T-cell (primary cell): ENCODE results near the gene UNC13A. TPM values are rescaled to one million over a fixed set of nuclear protein-coding genes. Genes with fewer than 3 reads are reported as not detected.

Source experiments
- ATAC-seq, 4 experiments: fragments of 200-7000 bp in 3 of 4; fragments of 150-1000 bp in 1 of 4; cut with Tn5 transposase; replicated peaks in 1 of 4; 1 replicate in 3 of 4; 2 replicates in 1 of 4; pipeline ENCODE4 v1.10.0; 2021; ENCODE audit warnings: moderate library complexity in 3 of 4, mild to moderate bottlenecking in 2 of 4, moderate number of reproducible peaks in 1 of 4
- CTCF ChIA-PET, 2 donors: fragments of 300-600 bp; sonication (Branson Sonifier 250); formaldehyde crosslinking; loops; one replicate each; lab custom pipeline; 2022; ENCODE audit warnings: antibody characterized with exemption in 2 of 2; lab: Charles Lee
- POLR2A ChIA-PET, 2 donors: fragments of 300-600 bp; sonication (Branson Sonifier 250); formaldehyde crosslinking; loops; one replicate each; lab custom pipeline; 2022; ENCODE audit warnings: antibody characterized with exemption in 2 of 2; lab: Charles Lee
- DNase-seq, 35 experiments: peaks; one replicate each; pipeline versions ENCODE4 v3.0.0 to v3.0.0-alpha.2; 2013 to 2023
- H3K27ac ChIP-seq: one replicate; pipeline ENCODE4 v1.5.1; 2013; ENCODE audit warnings: low read length
- H3K27me3 ChIP-seq, 2 experiments: replicated peaks in 1 of 2; 1 replicate in 1 of 2; 2 replicates in 1 of 2; pipeline versions ENCODE4 v1.6.1 to v1.7.0; 2013; ENCODE audit warnings: low read length in 1 of 2, mixed read lengths in 1 of 2; ENCODE audit not compliant: control insufficient read depth in 2 of 2, insufficient read depth in 2 of 2; ENCODE audit errors: extremely low read depth in 1 of 2
- H3K36me3 ChIP-seq, 2 donors: 1 replicate in 1 of 2; 2 replicates in 1 of 2; pipeline versions ENCODE4 v1.6.1 to v1.7.0; 2013; ENCODE audit warnings: low read length in 1 of 2; ENCODE audit not compliant: control insufficient read depth in 2 of 2, insufficient read depth in 1 of 2; ENCODE audit errors: extremely low read depth in 1 of 2
- H3K4me1 ChIP-seq, 2 experiments: 1 replicate in 1 of 2; 2 replicates in 1 of 2; pipeline versions ENCODE4 v1.6.1 to v1.7.0; 2013; ENCODE audit warnings: low read length in 2 of 2, mixed read lengths in 1 of 2; ENCODE audit not compliant: insufficient read depth in 2 of 2, control insufficient read depth in 1 of 2; ENCODE audit errors: extremely low read depth in 1 of 2
- H3K4me3 ChIP-seq, 2 donors: 1 replicate in 1 of 2; 2 replicates in 1 of 2; pipeline versions ENCODE4 v1.5.1 to v1.7.0; 2013; ENCODE audit warnings: mild to moderate bottlenecking in 2 of 2, low read length in 1 of 2, moderate library complexity in 1 of 2; ENCODE audit not compliant: control insufficient read depth in 1 of 2; ENCODE audit errors: extremely low read depth in 1 of 2
- H3K9me3 ChIP-seq: 2 replicates; pipeline ENCODE4 v1.7.0; 2013
- H3K27ac Mint-ChIP-seq, 2 donors: one replicate each; pipeline ENCODE4 v1.8.0; 2020 to 2021; ENCODE audit warnings: mild to moderate bottlenecking in 2 of 2, mixed read lengths in 2 of 2
- H3K27me3 Mint-ChIP-seq, 2 donors: one replicate each; pipeline ENCODE4 v1.8.0; 2021 to 2022; ENCODE audit warnings: mixed read lengths in 2 of 2
- H3K36me3 Mint-ChIP-seq: one replicate; pipeline ENCODE4 v1.8.0; 2021; ENCODE audit warnings: mixed read lengths
- H3K4me1 Mint-ChIP-seq, 3 donors: one replicate each; pipeline ENCODE4 v1.8.0; 2020 to 2022; ENCODE audit warnings: mixed read lengths in 3 of 3, mild to moderate bottlenecking in 1 of 3
- H3K4me3 Mint-ChIP-seq, 3 donors: one replicate each; pipeline ENCODE4 v1.8.0; 2020 to 2022; ENCODE audit warnings: mild to moderate bottlenecking in 3 of 3, mixed read lengths in 3 of 3, moderate library complexity in 3 of 3
- H3K9me3 Mint-ChIP-seq, 3 donors: one replicate each; pipeline ENCODE4 v1.8.0; 2020 to 2022; ENCODE audit warnings: mixed read lengths in 3 of 3
- WGBS: methylation state at CpG from one replicate; pipeline ENCODE4 v1.1.5; 2013; ENCODE audit warnings: missing lambda C conversion rate; ENCODE audit not compliant: insufficient coverage; 5-methylcytosine and 5-hydroxymethylcytosine counted together
- total RNA-seq, 35 experiments: library from RNA in 6 of 35; stranded (reverse) in 6 of 35; fragments of 120-200 nt in 1 of 35; gene quantifications; one replicate each; pipeline versions ENCODE4 v1.2.1 to v1.2.4 and lab custom pipeline; 2013 to 2026

UNC13A gene
- total RNA-seq, 5 donors from 2014 or later (not counting 1 experiment from before 2014, with no cell fraction given): 0.07 to 0.18 (median 0.13) TPM; not detected in 1

DNA sequence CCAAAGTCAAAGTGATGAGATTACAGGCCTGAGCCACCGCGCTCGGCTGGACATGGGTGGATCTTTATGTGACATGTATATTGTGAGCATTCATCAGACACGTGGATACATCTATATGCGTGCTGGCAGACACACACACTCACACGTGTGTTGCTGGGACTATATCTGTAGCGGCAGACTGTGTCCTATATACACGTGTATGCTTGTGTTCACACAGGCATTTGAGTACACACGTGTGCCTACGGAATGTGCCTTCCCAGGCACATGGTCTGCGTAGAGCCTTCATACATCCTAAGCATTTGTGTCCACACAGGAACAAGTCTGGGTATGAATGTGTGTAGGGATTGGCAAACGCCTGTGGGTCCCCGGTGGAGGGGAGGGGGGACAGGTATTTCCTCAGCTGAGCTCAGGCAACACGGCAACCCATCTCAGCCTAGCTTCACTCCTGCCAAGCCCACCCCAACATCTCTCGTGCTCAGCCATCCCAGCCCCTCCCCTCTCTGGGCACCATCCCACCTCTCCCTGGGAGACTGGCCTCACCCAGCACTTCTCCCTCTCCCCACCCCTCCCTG lies 2.6 kb downstream of the UNC13A start:
- Histone ChIP-seq H3K27me3 (peaks cover 15 to 92% of the 10 kb centered on the region in 2 experiments), H3K4me3 (no peak overlapping the region), H3K9me3 (peaks cover 2% of the 10 kb centered on the region), H3K4me1 (peaks cover 0 to 28% of the 10 kb centered on the region in 2 experiments), H3K27ac (no peak overlapping the region), H3K36me3 (no peaks in the 10 kb centered on the region)
- Mint-ChIP-seq H3K9me3 (no peaks in the 10 kb centered on the region), H3K4me1 (peaks cover 13 to 24% (median 14%) of the 10 kb centered on the region in 3 donors), H3K27ac (no peak overlapping the region), H3K4me3 (peak overlapping the region in 1 of 3 donors; percentile 35), H3K36me3 (no peaks in the 10 kb centered on the region), H3K27me3 (peaks cover 68 to 85% of the 10 kb centered on the region in 2 donors)
- ChIA-PET POLR2A (no interaction called here), CTCF (no interaction called here)
- DNase-seq (no peak), ATAC-seq (no peak)
- WGBS: 66% methylated on average over 8 of the region's 15 CpGs

DNA sequence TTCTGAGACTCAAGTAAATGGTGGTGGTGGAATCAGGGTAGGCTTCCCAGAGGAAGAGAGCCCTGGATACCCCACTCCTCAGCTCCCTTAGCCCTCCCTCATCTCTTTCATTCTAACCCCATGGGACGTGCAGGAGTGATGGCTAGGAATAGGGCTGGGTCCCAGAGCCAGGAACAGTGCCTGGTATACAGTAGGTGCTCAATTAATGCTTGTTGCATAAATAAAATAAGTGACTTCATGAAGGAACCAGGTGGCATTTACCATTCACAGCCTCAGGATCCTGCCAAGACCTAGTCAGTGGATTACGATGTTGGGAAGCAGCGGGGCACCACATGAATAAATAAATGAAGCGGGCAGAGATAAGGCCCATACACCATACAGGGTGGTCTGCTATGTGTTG lies 3.9 kb downstream of the UNC13A start:
- WGBS: no CpG with 5 or more reads among the region's 4 CpGs
- Histone ChIP-seq H3K9me3 (peaks cover 2% of the 10 kb centered on the region), H3K27ac (no peak overlapping the region), H3K36me3 (no peaks in the 10 kb centered on the region), H3K4me1 (peaks cover 0 to 39% of the 10 kb centered on the region in 2 experiments), H3K4me3 (no peak overlapping the region), H3K27me3 (peaks cover 13 to 95% of the 10 kb centered on the region in 2 experiments)
- ChIA-PET POLR2A (no interaction called here), CTCF (no interaction called here)
- DNase-seq: no peak
- Mint-ChIP-seq H3K27ac (no peak overlapping the region), H3K36me3 (no peaks in the 10 kb centered on the region), H3K9me3 (no peaks in the 10 kb centered on the region), H3K4me3 (no peak overlapping the region), H3K4me1 (peaks cover 13 to 30% (median 16%) of the 10 kb centered on the region in 3 donors), H3K27me3 (peaks cover 70 to 85% of the 10 kb centered on the region in 2 donors)
- ATAC-seq: no peak

DNA sequence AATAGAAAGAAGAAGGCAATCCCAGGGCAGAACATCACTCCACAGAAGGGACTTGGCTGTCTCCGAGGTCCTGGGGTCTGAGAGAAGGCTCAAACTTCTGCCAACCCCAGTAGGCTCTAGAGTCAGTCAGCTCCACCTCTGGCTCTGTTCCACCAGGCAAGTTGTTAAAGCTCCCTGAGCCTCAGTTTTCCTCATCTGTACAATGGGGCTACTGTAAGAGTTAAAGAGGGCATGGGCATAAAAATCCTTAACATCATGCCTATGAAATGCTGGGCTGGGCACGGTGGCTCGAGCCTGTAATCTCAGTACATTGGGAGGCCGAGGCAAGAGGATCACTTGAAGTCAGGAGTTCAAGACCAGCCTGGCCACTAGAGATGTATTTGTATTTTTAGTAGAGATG lies 5.1 kb downstream of the UNC13A start:
- Histone ChIP-seq H3K27ac (no peak overlapping the region), H3K9me3 (peaks cover 2% of the 10 kb centered on the region), H3K27me3 (peaks cover 10 to 93% of the 10 kb centered on the region in 2 experiments), H3K4me3 (no peak overlapping the region), H3K36me3 (no peaks in the 10 kb centered on the region), H3K4me1 (peaks cover 0 to 35% of the 10 kb centered on the region in 2 experiments)
- Mint-ChIP-seq H3K4me3 (no peak overlapping the region), H3K4me1 (peaks cover 6 to 25% (median 13%) of the 10 kb centered on the region in 3 donors), H3K27me3 (peaks cover 69 to 86% of the 10 kb centered on the region in 2 donors), H3K27ac (no peak overlapping the region), H3K36me3 (no peaks in the 10 kb centered on the region), H3K9me3 (no peaks in the 10 kb centered on the region)
- WGBS: 60% methylated on average over 1 of the region's 4 CpGs
- ATAC-seq (no peak), DNase-seq (no peak)
- CTCF ChIA-PET: interaction anchor here in 1 of 2 donors (0.6 kb wide), 1 partner anchor 216 kb away, joined by 4 read pairs; no protein-coding TSS in a partner anchor
- POLR2A ChIA-PET: interaction anchor here in 1 of 2 donors (0.5 kb wide), 1 partner anchor 116 kb away, joined by 15 read pairs; no protein-coding TSS in a partner anchor

DNA sequence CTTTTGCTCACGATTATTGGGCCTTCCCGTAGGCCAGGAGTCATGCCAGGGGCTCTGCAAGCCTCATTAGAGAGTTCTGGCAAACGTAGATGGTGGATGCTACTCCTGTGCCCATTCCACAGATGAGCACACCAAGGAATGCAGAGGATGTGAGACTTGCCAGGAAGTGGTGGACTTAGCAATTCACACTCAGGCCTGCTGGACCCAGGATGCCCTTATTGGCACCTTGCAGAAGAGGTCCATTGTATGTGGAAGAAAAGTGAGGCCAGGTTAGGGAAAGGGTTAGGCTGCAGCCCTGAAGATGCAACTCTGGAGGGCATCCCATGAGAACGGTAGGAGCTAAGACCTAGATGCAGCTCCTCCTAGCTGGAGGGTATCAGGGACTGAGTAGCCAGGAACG lies 5.9 kb downstream of the UNC13A start:
- POLR2A ChIA-PET: no interaction called here
- H3K4me3 ChIP-seq: no peak overlapping the region
- H3K27me3 ChIP-seq: peaks cover 7 to 87% of the 10 kb centered on the region in 2 experiments
- DNase-seq (no peak), ATAC-seq (no peak)
- WGBS: 75% methylated on average over 5 of the region's 5 CpGs
- H3K27ac ChIP-seq: no peak overlapping the region
- Mint-ChIP-seq H3K4me1 (peaks cover under 1 to 19% (median 8%) of the 10 kb centered on the region in 3 donors), H3K27ac (no peak overlapping the region), H3K4me3 (no peak overlapping the region), H3K36me3 (no peaks in the 10 kb centered on the region), H3K9me3 (no peaks in the 10 kb centered on the region), H3K27me3 (peaks cover 69 to 86% of the 10 kb centered on the region in 2 donors)
- peaks cover 2% of the 10 kb centered on the region for H3K9me3 ChIP-seq
- CTCF ChIA-PET: no interaction called here
- no peaks in the 10 kb centered on the region for H3K36me3 ChIP-seq
- peaks cover 0 to 27% of the 10 kb centered on the region in 2 experiments for H3K4me1 ChIP-seq

DNA sequence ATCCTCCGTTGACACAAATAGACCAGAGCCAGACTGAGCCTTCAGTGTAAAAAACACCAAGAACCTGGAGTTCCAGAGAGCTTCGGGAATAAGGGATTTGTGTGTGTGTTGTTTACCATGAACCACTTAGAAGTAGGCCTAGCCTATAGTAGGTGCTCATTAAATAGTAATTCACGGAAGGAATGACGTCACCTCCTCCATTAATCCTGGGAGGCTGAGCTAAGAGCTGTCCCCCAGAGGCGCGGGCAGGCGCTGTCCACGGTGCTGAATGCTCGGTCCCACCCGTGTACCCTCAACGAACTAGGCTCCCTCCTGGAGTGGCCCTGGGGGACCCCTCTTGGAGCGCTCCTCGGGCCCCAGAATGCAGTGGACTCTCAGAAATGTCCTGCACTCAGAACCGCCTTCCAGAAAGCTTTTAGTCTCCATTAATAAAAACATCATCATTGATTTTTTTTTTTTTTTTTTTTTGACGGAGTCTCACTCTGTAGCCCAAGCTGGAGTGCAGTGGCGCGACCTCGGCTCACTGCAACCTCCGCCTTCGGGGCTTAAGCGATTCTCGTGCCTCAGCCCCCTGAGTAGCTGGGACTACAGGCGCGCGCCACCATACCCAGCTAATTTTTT lies 6.5 kb downstream of the UNC13A start:
- DNase-seq (peak in 20 of 35 experiments; percentile 5 to 57 (median 23)), ATAC-seq (no peak)
- peaks cover 0 to 15% (median 5%) of the 10 kb centered on the region in 3 donors for H3K4me1 Mint-ChIP-seq
- ChIA-PET CTCF (interaction anchor here in 1 of 2 donors (0.6 to 0.7 kb wide), 2 partner anchors 10 to 19 kb away, joined by 3 read pairs; no protein-coding TSS in a partner anchor), POLR2A (no interaction called here)
- H3K27ac Mint-ChIP-seq: no peak overlapping the region
- H3K27ac ChIP-seq: no peak overlapping the region
- 50% methylated on average over 16 of the region's 25 CpGs for WGBS
- H3K9me3 Mint-ChIP-seq: no peaks in the 10 kb centered on the region
- H3K4me3 Mint-ChIP-seq: no peak overlapping the region
- peaks cover 65 to 81% of the 10 kb centered on the region in 2 donors for H3K27me3 Mint-ChIP-seq
- no peaks in the 10 kb centered on the region for H3K36me3 ChIP-seq
- no peak overlapping the region for H3K4me3 ChIP-seq
- peaks cover 7 to 80% of the 10 kb centered on the region in 2 experiments for H3K27me3 ChIP-seq
- H3K36me3 Mint-ChIP-seq: no peaks in the 10 kb centered on the region
- H3K4me1 ChIP-seq: peaks cover 0 to 21% of the 10 kb centered on the region in 2 experiments
- H3K9me3 ChIP-seq: peaks cover 2% of the 10 kb centered on the region

DNA sequence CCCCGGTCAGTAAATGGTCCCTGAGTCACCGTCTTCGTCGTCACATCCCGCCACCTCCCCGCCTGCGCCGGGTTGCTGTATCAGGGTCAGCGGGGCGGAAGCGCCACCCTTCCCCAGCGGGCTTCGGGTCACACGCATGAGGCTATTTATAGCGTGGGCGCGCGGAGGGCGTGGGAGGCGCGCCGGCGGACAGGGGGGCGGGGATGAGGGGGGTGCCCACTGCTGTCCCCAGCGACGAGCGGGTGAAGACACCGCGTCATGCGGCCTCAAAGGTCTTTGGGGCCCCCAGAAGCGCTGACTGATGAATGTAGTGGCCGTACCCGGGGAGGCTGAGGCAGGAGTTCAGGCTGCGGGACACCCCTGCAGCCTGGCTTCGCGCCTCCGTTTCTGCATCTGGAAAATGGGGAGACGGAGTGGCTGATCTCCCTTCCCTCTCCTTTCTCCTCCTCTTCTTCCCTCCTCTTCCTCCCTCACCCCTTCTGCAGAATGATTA lies 7.9 kb downstream of the UNC13A start:
- no peak overlapping the region for H3K27ac Mint-ChIP-seq
- Histone ChIP-seq H3K36me3 (no peaks in the 10 kb centered on the region), H3K27ac (no peak overlapping the region), H3K27me3 (peaks cover 4 to 70% of the 10 kb centered on the region in 2 experiments), H3K9me3 (peaks cover 2% of the 10 kb centered on the region), H3K4me3 (no peak overlapping the region), H3K4me1 (peaks cover 0 to 11% of the 10 kb centered on the region in 2 experiments)
- ChIA-PET CTCF (no interaction called here), POLR2A (no interaction called here)
- H3K4me1 Mint-ChIP-seq: peaks cover 0 to 8% (median 3%) of the 10 kb centered on the region in 3 donors
- WGBS: under 1% methylated on average over 25 of the region's 38 CpGs
- ATAC-seq (peak; percentile 61 to 76 (median 70)), DNase-seq (peak in 31 of 35 experiments; percentile 5 to 59 (median 25))
- H3K4me3 Mint-ChIP-seq: no peak overlapping the region
- H3K27me3 Mint-ChIP-seq: peaks cover 62 to 76% of the 10 kb centered on the region in 2 donors
- H3K9me3 Mint-ChIP-seq: no peaks in the 10 kb centered on the region
- no peaks in the 10 kb centered on the region for H3K36me3 Mint-ChIP-seq
